H1 (cell line): Measurements from ENCODE around the gene FAT3. TPM values are rescaled to one million over a fixed set of nuclear protein-coding genes. Genes with fewer than 3 reads are reported as not detected.

Experiments used
- ATF3 ChIP-seq: IDR thresholded peaks from 2 replicates; pipeline ENCODE4 v1.6.1; 2011; ENCODE audit warnings: low read depth, mild to moderate bottlenecking, low read length; ENCODE audit not compliant: insufficient read depth
- SIRT6 ChIP-seq: IDR thresholded peaks from one replicate; pipeline ENCODE4 v1.7.1; 2012; ENCODE audit warnings: low read length, inconsistent platforms
- TEAD4 ChIP-seq: IDR thresholded peaks from 2 replicates; pipeline ENCODE4 v1.6.1; 2012; ENCODE audit warnings: low read depth, low read length, inconsistent platforms, mixed read lengths
- polyA plus RNA-seq, 7 experiments: library from polyadenylated mRNA; depleted of rRNA in 3 of 7; stranded (reverse) in 5 of 7; unstranded in 2 of 7; fragments of >200 nt in 5 of 7; fragments of 200-250 nt in 2 of 7; gene quantifications; 1 replicate in 5 of 7; 2 replicates in 1 of 7; 4 replicates in 1 of 7; pipeline versions ENCODE4 v1.2.1 to v1.2.3, GENCODE V29; 2011 to 2013; ENCODE audit warnings: missing spikeins in 2 of 7, mixed read lengths in 2 of 7
- total RNA-seq: library from RNA; stranded (reverse); fragmentation: NEBNext Ultra II Directional; extraction: Animal tissue kit (Norgen Biotek cat#: 25700); gene quantifications from 2 replicates; pipeline ENCODE4 v1.2.1, GENCODE V29; 2021

The FAT3 gene
- total and polyA plus RNA-seq, 2 of the 8 experiments (the other 6 are each of a cell fraction or from before 2014, with no cell fraction given) = 7.2 to 18.4 TPM

- TF ChIP-seq TEAD4 = no peak
- no peak for TF ChIP-seq ATF3
- TF ChIP-seq SIRT6 = no peak
These were observed 44.4 kb upstream of the FAT3 start (continued) for GRCh38 chr11:92180226-92180625.
